ENCODE data around the gene GSS.

Gene GSS

DNA sequence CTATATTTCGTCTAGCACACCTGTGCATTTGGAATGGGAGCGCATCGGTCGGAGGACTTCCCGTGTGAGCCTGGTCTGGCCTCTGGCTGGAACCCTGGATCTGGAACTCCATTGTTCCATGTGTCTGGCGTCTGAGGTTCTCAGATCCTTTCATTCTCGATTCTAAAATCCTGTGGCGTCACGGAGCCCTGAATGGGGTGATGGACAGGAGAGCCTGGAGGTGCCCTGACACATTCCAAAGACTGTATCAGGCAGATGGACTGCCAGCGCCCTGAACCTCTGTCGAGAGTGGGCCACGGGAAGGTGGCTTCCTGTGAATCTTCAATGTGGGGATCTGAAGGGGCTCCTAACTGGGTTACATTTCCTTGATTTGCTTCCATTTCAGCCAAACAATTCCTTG, 20.7 kb upstream of the GSS start:
- no peak for DNase-seq

DNA sequence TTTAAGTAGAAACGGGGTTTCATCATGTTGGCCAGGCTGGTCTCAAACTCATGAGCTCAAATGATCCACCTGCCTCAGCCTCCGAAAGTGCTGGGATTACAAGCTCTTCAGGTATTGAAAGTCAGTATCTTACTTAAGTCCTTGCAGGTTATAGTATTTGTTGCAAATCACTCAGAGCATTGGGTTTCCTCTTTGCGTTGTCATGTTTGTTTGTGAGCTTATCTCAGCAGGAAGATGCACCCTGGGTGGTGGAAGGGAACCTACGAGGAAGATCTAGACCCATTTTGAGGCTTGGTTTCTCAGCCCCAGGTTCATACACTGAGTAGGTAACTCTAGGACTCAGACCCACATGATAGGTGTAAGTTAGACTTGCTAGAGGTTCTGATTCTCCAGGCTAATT, 18.6 kb upstream of the GSS start:
- no peak for DNase-seq

DNA sequence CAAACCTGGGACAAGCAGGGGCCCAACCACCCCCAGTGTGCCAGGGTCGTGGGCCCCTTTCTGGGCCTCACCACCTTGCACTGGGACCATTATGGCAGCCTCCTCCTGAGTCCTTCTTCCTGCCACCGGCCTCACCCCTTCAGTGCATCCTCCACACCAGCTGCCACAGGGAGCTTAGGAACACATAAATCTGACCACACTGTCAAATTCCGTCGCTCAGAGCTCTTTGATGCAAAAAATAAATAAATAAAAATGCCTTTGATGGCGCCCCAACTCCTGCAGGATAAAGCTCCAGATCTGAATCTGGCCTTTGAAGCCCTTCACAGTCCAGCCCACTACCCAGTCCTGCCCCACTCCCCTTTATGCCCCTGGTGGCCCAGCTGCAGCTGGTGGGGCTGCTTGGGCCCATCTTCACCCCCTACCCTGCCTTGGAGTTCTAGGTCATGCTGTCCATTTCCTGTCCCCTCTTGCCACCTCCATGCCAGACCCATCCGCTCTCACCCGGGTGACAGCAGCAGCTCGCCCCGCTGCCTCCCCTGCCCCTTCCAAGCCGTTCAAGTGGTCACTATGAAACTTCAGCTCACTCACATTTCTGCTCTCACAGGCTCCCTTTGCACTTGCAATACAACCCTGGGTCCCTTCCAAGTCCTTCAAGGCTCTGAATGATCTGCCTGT, 16.1 kb upstream of the GSS start:
- no peak for DNase-seq

DNA sequence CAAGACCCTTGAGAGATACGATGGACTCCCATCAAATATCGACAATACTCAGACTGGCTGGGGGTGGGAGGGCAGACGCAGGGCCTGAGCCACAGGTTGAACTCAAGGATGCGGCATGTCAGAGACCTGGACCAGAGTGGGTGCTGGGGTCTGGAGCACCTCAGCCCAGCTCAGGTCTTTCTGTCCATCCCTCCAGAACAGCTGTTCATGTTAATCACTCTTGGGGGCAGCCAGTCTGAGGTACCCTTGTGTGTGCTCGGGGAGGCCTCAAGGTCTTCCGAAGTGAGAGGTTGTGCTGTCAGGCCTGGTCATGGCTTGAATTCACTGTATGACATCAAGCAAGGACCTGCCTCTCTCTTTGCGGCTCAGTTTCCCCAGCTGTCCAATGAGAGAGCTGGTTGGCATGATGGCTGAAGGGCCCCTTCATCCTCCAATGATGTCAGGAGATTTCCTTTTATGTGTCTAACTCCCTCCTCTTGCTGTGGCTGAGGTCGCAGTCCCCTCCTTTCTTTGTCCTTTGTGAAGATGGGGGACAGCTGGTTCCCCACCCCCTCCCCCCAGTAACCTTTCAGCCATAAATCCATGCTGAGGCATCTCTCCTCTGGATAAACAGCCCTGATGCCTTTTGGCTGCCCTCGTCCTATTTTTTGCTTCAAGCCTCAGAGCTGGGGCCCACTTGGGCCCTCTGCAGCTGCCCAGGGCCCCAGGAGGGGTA, 15.4 kb upstream of the GSS start:
- no peak for DNase-seq

DNA sequence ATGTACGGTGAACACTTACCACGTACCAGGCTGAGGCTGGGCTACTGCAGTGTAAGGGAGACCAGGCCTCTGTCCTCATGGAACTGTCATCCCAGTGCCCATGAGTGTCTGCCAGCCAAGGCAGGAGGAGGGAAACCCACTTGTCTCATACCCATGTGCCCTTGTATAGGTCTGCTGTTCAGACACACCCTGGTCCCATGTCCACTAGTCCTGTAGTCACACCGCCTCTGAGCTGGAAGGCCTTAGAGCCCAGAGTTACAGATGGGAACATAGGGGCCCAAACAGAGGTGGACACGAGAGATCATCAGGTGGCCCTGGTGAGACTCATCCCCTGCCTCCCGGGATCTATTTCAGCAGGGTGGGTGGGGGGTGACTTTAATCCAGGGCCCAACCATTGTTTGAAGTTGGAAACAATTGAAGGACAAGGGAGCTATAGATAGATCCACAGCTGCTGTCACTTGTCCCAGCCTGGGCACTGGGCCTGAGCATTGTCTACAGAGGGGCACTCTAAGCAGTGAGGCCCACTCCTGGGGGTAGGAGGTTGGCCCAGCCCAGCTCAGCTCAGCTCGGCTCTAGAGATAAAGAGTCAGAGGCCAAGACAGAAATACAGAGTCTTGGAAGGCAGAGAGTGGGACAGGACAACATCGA, 14.7 kb upstream of the GSS start:
- DNase-seq: no peak

DNA sequence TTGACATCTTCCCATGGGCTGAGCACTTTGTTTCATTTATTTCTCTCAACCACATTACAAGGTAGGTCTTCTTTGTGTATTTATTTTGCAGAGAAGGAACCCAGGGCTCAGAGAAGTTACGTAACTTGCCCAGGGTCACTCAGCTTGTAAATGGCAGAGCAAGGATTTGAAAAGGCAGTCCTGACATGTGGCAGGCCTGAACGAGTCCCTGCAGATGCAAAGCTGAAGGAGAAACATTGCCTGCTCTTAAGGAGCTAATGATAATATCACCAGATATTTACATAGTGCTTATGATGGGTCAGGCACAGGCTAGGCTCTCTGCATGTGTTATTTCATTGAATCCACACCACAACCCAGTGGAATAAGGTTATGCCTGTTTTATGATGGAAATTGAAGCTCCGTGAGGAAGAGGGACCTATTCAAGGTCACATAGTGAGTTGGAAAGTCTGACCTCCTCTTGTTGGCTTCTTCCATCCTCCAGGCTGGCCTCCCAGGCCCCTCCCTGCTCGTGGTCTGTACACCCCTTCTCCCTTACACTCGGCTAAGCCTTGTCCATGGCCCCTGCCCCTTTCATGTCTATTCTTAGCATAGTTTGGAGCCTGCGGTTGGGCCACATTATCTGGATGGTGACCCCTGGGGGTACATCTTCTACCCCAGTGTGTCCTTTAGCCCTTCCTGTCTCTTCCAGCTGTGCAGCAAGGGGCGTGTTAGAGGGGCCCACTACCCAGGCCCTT, 12.6 kb upstream of the GSS start:
- no peak for DNase-seq

DNA sequence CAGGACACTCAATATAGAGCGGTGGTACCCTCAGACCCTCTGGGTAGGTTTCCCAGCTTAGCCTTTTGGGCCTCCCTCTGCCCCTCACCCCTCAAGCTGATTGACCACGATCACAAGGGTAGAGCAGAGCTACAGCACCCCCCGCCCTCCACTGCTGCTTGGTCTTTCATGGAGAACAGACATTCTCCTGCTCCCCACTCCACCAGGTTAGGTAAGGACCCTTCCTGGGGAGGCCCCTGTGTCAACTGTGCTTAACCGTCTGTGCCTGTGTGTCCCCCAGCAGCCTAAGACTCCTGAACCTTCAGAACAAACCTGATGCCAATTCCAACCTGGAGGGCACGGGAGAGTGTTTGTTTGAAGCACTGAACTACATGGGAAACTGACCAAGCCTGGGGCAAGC, 11.8 kb upstream of the GSS start:
- DNase-seq: no peak

DNA sequence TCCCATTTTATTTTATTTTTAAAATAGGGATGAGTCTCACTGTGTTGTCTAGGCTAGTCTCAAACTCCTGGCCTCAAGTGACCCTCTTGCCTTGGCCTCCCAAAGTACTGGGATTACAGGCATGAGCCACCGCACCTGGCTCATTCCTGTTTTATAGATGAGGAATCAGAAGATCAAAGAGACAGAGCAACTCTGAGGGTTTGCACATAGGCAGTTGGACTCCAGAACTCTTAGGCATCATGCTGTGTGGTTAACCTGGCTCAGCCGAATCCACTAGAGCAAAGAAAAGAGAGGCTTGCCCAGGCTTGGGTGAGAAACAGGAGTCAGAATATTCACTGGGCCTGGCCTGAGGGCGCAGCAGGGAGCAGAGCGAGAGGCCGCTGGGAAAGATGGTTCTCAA, 9.4 kb upstream of the GSS start:
- DNase-seq: no peak

DNA sequence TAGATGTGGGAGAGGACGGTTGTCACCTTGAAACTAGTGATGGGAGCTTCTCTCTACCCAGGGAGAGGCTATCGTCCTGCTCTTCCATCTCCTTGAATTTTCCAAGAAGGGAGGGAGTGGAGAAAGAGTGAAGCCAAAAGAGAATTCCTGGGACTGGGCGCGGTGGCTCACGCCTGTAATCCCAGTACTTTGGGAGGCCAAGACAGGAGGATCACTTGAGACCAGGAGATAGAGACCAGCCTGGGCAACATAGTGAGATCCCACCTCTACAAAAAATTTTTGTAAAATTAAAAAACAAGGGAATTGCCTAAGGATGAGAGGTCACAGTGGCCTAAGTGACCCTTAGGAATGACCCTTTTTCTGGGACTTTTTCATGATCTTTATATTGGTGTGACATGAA, 8.9 kb upstream of the GSS start:
- no peak for DNase-seq

DNA sequence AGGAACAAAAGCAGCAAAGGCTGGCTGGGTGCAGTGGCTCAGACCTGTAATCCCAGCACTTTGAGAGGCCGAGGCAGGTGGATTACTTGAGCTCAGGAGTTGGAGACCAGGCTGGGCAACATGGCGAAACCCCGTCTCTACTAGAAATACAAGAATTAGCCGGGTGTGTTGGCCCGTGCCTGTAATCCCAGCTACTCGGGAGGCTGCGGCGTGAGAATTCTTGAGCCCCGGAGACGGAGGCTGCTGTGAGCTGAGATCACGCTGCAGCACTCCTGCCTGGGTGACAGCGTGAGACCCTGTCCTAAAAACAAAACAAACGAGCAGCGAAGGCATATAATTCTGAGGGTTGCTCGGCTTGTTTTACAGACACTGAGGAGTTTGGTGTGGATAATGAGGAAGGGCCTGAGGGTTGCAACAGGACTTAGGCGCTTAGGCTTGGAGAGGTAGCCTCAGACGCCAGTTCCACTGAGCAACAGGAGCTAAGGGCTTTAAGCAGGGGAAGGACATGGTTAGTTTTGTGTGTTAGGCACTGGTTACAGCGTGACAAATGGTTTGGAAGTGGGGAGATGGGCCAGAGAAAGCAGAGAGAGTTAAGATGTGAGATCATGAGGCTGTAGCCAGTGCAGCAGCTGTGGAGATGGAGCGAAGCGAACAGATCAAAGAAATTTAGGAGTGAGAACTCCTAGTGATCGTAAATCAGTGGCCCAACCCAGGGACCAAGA, 1.3 kb upstream of the GSS start:
- no peak for DNase-seq

DNA sequence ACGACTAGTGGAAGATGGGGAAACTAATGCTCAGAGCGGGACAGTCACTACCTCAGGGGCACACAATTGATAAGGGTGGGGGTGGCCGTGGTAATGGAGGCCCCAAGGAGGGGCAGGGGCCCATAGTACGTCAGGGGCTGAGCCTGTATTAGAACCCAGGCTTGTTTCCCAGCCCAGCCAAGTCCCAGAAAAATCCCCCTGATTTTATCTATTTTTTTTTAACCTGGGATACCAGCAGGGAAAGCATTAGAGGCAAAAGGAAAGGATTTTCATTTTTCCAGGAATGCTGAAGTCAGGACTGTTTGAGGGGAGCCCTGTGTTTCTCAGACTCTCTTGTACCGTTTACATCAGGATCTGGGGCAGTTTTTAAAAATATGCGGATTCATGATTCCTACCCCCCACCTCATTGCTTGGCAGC, 444 bp upstream of the GSS start:
- DNase-seq: no peak

DNA sequence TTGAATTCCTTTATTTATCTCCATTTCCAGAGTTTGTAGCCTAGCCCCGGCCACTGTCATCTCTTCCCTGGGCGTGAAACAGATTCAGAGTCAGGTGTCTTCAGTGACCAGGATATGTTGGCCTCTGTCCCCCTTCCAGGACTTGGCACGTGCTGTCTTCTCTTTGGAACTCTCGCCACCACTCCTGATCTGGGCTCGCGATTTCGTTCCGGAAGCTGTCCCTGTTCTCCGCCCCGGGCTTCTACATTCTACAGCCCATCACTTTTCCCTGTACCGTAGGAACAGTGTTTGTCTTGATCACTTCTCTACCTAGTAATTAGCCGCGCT, 739 bp downstream of the GSS start:
- no peak for DNase-seq

DNA sequence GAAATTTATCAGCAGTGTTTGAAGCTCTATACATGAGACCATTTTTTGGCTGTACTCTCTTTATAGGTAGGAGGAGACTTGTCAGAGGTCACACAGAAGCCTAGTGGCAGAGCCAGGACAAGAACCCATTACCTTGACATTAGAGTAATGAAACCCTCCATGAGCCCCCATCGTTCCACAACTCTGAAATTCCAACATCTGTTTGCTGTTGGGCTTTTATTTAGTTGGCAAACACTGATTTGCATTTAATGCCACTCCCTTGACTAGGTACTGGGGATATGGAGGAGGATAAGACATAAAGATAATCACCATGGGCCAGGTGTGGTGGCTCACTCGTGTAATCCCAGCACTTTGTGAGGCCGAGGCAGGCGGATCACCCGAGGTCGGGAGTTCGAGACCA, 1.6 kb downstream of the GSS start:
- DNase-seq: no peak

DNA sequence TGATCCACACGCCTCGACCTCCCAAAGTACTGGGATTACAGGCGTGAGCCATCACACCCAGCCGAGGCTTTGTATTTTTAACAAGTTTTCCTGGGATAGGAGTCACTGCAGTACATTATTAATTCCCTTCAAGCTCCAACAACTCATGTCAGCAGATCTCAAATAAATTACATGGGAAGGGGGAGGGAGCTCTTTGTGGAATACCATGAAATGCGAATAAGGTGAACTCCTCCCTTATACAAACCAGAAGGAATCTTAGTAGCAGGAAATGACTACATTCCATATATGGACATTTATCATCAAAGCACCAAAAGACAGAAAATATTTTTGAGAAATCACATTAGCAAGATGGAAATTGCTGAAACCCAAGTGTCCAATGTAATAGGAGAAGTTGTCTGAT, 2.9 kb downstream of the GSS start:
- no peak for DNase-seq

DNA sequence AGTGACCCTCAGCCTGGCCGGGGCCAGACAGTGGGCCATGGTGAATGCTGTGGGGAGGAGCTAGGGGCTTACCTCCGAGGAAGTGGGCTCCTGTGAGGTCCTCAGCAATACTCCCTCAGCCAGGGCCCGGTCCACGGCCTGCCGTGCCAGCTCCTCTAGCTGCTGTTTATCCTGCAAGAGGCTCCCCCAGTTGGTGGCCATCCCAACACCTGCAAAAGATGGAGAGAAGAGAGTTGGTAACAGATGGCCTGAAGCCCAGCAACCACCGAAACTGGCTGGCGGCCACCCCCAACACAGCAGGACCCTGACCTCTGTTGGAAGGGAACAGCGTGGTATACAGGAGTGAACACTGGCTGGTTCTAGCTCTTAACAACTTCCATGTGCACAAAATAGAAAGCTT, 4.0 kb downstream of the GSS start:
- no peak for DNase-seq

DNA sequence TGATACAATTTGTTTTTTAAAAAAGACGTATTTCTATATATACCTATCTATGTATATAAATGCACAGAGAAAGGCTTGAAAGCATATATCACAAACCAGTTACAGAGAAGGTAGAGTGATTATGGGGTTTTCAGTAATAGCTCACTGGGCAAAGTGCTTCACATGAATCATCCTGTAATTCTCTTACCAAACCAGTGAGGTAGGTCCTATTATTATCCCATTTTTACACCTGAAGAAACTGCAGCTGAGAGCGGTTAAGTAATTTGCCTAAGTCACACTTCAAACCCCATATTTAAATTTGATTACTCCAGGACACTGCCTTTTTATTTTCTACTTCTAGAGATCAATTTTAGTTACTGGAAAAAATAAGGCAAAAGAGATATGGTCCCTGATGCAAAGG, 4.4 kb downstream of the GSS start:
- DNase-seq: no peak

DNA sequence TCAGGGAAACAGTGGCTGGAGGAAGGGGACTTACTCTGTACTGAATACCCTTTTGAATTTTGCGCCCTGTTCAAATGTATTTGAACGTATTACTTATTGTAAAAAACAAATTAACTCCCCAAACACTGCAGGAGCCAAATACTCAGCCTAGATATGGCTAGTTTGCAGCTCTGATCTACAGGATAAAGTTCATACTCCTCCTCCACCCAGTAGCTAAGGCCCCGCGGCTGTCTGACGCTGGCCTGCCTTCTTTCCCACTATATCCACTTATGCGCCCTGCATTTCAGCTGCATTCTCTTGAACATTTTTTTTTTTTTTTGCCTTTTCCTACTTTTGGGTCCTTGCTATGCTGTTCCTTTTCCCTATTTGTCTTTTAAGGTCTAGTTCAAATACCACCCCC, 6.5 kb downstream of the GSS start:
- no peak for DNase-seq

DNA sequence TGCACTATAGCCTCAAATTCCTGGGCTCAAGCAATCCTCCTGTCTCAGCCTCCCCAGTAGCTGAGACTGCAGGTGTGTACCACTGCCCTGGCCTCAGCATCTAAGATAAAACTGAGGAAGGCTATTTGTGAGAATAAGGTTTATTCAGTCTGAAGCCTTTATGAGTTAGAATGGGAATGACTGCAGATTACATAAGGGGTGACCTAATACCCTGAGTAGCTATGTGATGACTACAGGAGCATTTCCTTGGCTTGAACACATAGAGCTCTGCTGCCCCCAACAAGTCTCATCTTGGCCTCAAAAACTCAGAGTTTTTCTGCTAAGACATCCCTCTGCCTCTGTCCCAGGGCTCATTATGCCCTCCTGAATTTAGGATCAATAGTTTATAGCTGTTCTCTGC, 7.6 kb downstream of the GSS start:
- DNase-seq: no peak

DNA sequence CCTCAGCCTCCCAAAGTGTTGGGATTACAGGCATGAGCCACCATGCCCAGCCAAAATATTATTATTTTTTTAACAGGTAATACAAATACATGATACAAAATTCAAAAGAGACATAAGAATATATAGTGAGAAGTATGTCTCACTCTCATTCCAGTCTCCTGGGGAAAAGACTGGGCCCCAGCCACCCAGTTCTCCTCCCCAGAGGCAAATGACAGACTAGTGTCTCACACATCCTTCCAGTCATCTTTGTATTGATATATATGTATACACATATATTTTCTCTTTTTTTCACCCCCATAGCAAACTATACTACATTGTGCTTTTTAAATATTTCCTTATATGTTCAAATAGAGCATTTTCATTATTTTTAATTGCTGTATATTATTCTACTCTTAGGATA, 8.3 kb downstream of the GSS start:
- DNase-seq: no peak

DNA sequence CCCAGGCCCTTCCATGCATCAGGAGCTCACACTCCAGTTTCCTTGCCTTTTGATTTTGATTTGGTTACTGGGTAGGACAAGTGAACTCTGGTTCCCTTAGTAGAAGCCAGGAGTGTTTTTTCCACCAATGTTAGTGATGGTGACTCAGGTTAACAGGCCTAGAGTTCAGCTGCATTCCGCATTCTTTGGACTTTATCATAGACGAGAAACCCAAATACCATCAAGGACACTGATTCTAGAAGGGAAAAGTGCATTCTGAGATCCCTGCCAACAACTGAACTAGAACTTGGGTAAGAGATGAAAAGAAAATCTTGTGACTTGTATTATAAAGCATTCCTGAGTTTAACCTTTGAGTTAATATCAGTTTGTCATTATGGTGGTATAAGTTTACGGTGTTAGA, 8.9 kb downstream of the GSS start:
- no peak for DNase-seq

DNA sequence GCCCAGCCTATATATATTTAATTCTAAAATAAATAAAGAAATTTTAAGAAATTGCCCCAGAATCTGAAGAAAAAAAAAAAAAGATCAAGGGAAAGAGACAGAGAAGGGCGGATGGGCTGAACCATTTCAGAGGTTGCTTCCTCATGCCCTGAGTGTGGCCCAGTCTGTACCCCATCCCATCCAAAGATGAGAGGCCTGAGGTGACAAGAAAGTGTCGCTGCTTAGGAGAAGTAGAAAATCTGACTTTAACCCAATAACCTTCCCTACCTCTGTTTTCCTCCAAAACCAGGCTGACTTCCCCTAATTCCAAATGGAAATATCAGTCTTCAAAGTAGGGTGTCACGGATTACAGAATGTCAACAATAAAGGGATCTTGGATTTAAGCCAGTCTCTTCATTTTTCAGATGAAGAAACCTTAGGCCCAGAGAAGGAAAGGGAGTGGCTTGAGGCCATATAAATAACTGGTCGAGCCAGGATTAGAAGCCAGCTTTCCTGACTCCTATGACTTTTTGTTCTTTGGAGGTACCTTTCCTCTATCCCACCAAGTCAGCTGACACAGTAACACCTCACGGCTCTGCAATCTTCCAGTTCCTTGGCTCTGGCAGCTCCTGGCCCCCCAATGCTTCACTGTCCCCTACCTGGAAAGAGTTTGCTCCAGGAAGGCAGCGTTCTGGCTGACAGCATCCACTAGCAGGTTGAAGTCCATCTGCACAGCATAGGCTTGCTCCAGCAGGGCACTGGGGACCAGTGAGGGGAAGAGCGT, 10.1 kb downstream of the GSS start:
- DNase-seq: no peak

DNA sequence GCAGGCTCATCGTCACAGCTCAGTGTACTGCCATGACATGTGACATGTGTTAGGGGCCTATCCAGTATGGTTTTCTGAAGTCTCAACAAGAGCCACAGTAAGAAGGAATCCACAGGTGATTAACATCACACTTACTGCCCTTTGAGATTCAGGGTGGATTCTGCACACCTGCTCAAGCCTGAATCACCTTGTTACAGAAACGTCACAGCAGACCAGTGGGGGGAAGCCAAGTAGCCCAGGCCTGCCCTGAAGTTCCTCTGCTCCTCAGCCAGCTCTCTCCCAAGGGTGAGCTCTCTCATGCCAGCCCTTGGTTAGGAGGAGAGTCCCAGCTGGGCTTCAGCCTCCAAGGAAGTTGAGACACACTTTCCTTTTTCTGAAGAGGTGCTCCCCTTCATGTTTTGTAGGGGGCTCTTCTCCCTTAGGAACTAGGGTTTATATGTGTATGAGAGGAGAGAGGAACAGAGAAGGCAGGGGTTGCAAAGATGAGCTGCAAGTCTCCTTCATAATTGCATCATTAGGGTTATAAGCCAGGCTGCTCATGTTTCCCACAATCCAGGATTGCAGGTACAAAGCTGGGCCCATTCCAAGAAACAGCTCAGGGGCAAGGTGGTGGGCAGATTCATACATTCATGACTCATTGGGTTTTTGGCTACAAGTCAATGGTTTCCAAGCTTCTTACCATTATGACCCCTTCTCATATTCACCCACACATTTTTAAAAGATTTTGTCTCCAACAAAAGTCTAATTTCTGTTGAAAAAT, 11.6 kb downstream of the GSS start:
- DNase-seq: no peak

Data from NCI-H1694 treated with DMSO at 0.1 percent for 48 hours (cell line).